HepG2 (cell line): Measurements from ENCODE around the gene SHC1. TPM values are rescaled to one million over a fixed set of nuclear protein-coding genes. Genes with fewer than 3 reads are reported as not detected.
A peak's percentile ranks its signal among the peaks of the same experiment; 100 is the strongest.

Experiments used
- BCL3 ChIP-seq: sonication (generic); formaldehyde crosslinking; IDR thresholded peaks from 2 replicates; pipeline ENCODE4 v1.5.1; 2020; ENCODE audit warnings: mild to moderate bottlenecking, missing genetic modification reagents, moderate library complexity
- DDIT3 ChIP-seq: sonication (generic); formaldehyde crosslinking; IDR thresholded peaks from 2 replicates; pipeline ENCODE4 v1.4.0; 2020; ENCODE audit warnings: mild to moderate bottlenecking, missing genetic modification reagents
- FIP1L1 ChIP-seq: fragments of 200-400 bp; formaldehyde crosslinking; IDR thresholded peaks from 2 replicates; pipeline ENCODE4 v1.6.1; 2018; ENCODE audit warnings: low read depth, mild to moderate bottlenecking, low read length, moderate library complexity, borderline replicate concordance; ENCODE audit not compliant: insufficient read depth
- IRF9 ChIP-seq: sonication (generic); formaldehyde crosslinking; IDR thresholded peaks from 2 replicates; pipeline ENCODE4 v1.8.0; 2022; ENCODE audit warnings: missing genetic modification reagents, mild to moderate bottlenecking, borderline replicate concordance
- ISX ChIP-seq: sonication (generic); formaldehyde crosslinking; conservative IDR thresholded peaks from 2 replicates; pipeline ENCODE4 v1.5.0; 2020; ENCODE audit warnings: missing genetic modification reagents
- MATR3 ChIP-seq: sonication (generic); formaldehyde crosslinking; IDR thresholded peaks from 2 replicates; pipeline ENCODE4 v1.4.0; 2020; ENCODE audit warnings: missing genetic modification reagents
- POLR2A ChIP-seq, 2 experiments: IDR thresholded peaks; 2 replicates each; pipeline ENCODE4 v1.6.1; 2011; ENCODE audit warnings: low read depth in 2 of 2, low read length in 2 of 2, mild to moderate bottlenecking in 1 of 2, moderate library complexity in 1 of 2; ENCODE audit not compliant: insufficient read depth in 1 of 2
- TFDP1 ChIP-seq: IDR thresholded peaks from 2 replicates; pipeline ENCODE4 v1.6.1; 2016; ENCODE audit warnings: missing compliant biosample characterization, missing genetic modification reagents, borderline replicate concordance
- ZBTB14 ChIP-seq: sonication (generic); formaldehyde crosslinking; IDR thresholded peaks from 2 replicates; pipeline ENCODE4 v1.4.0; 2020; ENCODE audit warnings: missing genetic modification reagents
- ZBTB20 ChIP-seq: sonication (generic); formaldehyde crosslinking; IDR thresholded peaks from 2 replicates; pipeline ENCODE4 v1.8.1; 2023; ENCODE audit warnings: missing genetic modification reagents, low read depth, mild to moderate bottlenecking, borderline replicate concordance
- ZBTB7B ChIP-seq: sonication (generic); formaldehyde crosslinking; IDR thresholded peaks from 2 replicates; pipeline ENCODE4 v1.4.0; 2020; ENCODE audit warnings: missing genetic modification reagents
- ZNF275 ChIP-seq: sonication (generic); formaldehyde crosslinking; IDR thresholded peaks from 2 replicates; pipeline ENCODE4 v1.8.0; 2022; ENCODE audit warnings: missing genetic modification reagents, mild to moderate bottlenecking, inconsistent platforms, borderline replicate concordance
- polyA plus RNA-seq, 8 experiments: library from polyadenylated mRNA; depleted of rRNA in 3 of 8; stranded (reverse) in 7 of 8; unstranded in 1 of 8; fragments of >200 nt; fragmentation: Illumina TruSeq in 4 of 8; extraction: Trizol in 4 of 8; gene quantifications; 2 replicates each; pipeline versions ENCODE4 v1.2.1 to v1.2.3, GENCODE V29; 2011 to 2016; ENCODE audit warnings: low read depth in 4 of 8, missing spikeins in 1 of 8, mixed read lengths in 1 of 8; ENCODE audit not compliant: insufficient read depth in 1 of 8
- total RNA-seq, 5 experiments: library from RNA; depleted of rRNA; stranded (reverse); fragments of >200 nt; fragmentation: Illumina TruSeq; extraction: Trizol; gene quantifications; 2 replicates each; pipeline ENCODE4 v1.2.3, GENCODE V29; 2016; ENCODE audit warnings: low read depth in 1 of 5

Gene SHC1
- total and polyA plus RNA-seq, 2 of the 13 experiments (the other 11 are each of a cell fraction or from before 2014, with no cell fraction given), result 52.0 to 137 TPM

GRCh38 chr1:154955718-154956543 is 14.6 kb downstream of the SHC1 start, which contains the start of gene PBXIP1 (continued):
- TF ChIP-seq ZBTB14 (CRISPR knock-in tag) (no peak), MATR3 (no peak), POLR2A (IDR thresholded peaks at IDR 0.05; ENCODE audit: insufficient read depth in 1 of 2, low read depth in 2 of 2, low read length in 2 of 2) (peak in 1 of 2 experiments; percentile 55; a peak in 2 of 4 replicates), BCL3 (CRISPR knock-in tag) (no peak), ZNF275 (CRISPR knock-in tag) (no peak), ISX (CRISPR knock-in tag) (no peak), ZBTB7B (peak; percentile 53; the same call in 1 of the 2 replicates), FIP1L1 (no peak), DDIT3 (CRISPR knock-in tag) (no peak), IRF9 (CRISPR knock-in tag) (no peak), TFDP1 (CRISPR knock-in tag) (no peak), ZBTB20 (CRISPR knock-in tag) (no peak)
